ENCODE results near the gene QPCTL. TPM values are rescaled to one million over a fixed set of nuclear protein-coding genes. Genes with fewer than 3 reads are reported as not detected.

QPCTL gene
- polyA plus RNA-seq, 4 donors = 4.6 to 12.1 (median 8.0) TPM

Other genes starting within 250 kb of the QPCTL start
- gene FOSB, start 224.7 kb upstream of the QPCTL start, polyA plus RNA-seq (ENCODE audit: insufficient read length in 4 of 4) = 1,000 to 10,000 TPM in 1 of 4 donors, 10 to 100 TPM in 1, 1 to 10 TPM in 2; 4.3 to 1,673 (median 9.8) TPM
- 10 to 100 TPM in 1 of 4 donors, 1 to 10 TPM in 3; 7.3 to 11.7 (median 8.2) TPM for gene RTN2, start 195.6 kb upstream of the QPCTL start, polyA plus RNA-seq (ENCODE audit: insufficient read length in 4 of 4)
- under 1 TPM in 3 of 4 donors, not detected in 1; 0.20 to 0.71 (median 0.56) TPM for gene PPM1N, start 194.2 kb upstream of the QPCTL start, polyA plus RNA-seq (ENCODE audit: insufficient read length in 4 of 4)
- 10 to 100 TPM; 41.8 to 58.4 (median 53.4) TPM for gene VASP, start 185.2 kb upstream of the QPCTL start, polyA plus RNA-seq (ENCODE audit: insufficient read length in 4 of 4)
- 10 to 100 TPM in 2 of 4 donors, 1 to 10 TPM in 2; 6.4 to 10.9 (median 10.1) TPM for gene OPA3, start 107.9 kb upstream of the QPCTL start, polyA plus RNA-seq (ENCODE audit: insufficient read length in 4 of 4)
- gene GPR4, start 90.5 kb upstream of the QPCTL start, polyA plus RNA-seq (ENCODE audit: insufficient read length in 4 of 4) = 1 to 10 TPM; 2.9 to 5.1 (median 4.3) TPM
- 10 to 100 TPM; 13.8 to 29.3 (median 19.0) TPM for gene EML2, start 53.3 kb upstream of the QPCTL start, polyA plus RNA-seq (ENCODE audit: insufficient read length in 4 of 4)
- gene GIPR, start 24.4 kb upstream of the QPCTL start, polyA plus RNA-seq (ENCODE audit: insufficient read length in 4 of 4) = 1 to 10 TPM in 1 of 4 donors, under 1 TPM in 3; 0.33 to 1.2 (median 0.56) TPM
- 100 to 1,000 TPM; 276 to 346 (median 299) TPM for gene SNRPD2, start 713 bp upstream of the QPCTL start, polyA plus RNA-seq (ENCODE audit: insufficient read length in 4 of 4)
- gene FBXO46, start 38.2 kb downstream of the QPCTL start, polyA plus RNA-seq (ENCODE audit: insufficient read length in 4 of 4) = 10 to 100 TPM; 12.4 to 23.2 (median 13.2) TPM
- gene MEIOSIN, start 40.8 kb downstream of the QPCTL start, polyA plus RNA-seq (ENCODE audit: insufficient read length in 4 of 4) = not detected
- gene SIX5, start 76.6 kb downstream of the QPCTL start, polyA plus RNA-seq (ENCODE audit: insufficient read length in 4 of 4) = 10 to 100 TPM; 15.9 to 32.4 (median 25.9) TPM
- gene DMPK, start 89.8 kb downstream of the QPCTL start, polyA plus RNA-seq (ENCODE audit: insufficient read length in 4 of 4) = 10 to 100 TPM; 32.8 to 69.8 (median 48.1) TPM
- gene DMWD, start 100.2 kb downstream of the QPCTL start, polyA plus RNA-seq (ENCODE audit: insufficient read length in 4 of 4) = 10 to 100 TPM; 25.4 to 47.1 (median 33.7) TPM
- gene RSPH6A, start 122.6 kb downstream of the QPCTL start, polyA plus RNA-seq (ENCODE audit: insufficient read length in 4 of 4) = not detected
- gene SYMPK, start 170.5 kb downstream of the QPCTL start, polyA plus RNA-seq (ENCODE audit: insufficient read length in 4 of 4) = 10 to 100 TPM; 43.0 to 81.4 (median 55.5) TPM
- under 1 TPM; 0.11 to 0.76 (median 0.31) TPM for gene FOXA3, start 171.7 kb downstream of the QPCTL start, polyA plus RNA-seq (ENCODE audit: insufficient read length in 4 of 4)
- gene IRF2BP1, start 193.5 kb downstream of the QPCTL start, polyA plus RNA-seq (ENCODE audit: insufficient read length in 4 of 4) = 10 to 100 TPM; 16.4 to 28.2 (median 18.8) TPM
- gene MYPOP, start 209.9 kb downstream of the QPCTL start, polyA plus RNA-seq (ENCODE audit: insufficient read length in 4 of 4) = 1 to 10 TPM; 3.5 to 7.6 (median 4.3) TPM
- not detected for gene NANOS2, start 222.1 kb downstream of the QPCTL start, polyA plus RNA-seq (ENCODE audit: insufficient read length in 4 of 4)